ENCODE results near the gene LRRN2.

The LRRN2 gene

DNA sequence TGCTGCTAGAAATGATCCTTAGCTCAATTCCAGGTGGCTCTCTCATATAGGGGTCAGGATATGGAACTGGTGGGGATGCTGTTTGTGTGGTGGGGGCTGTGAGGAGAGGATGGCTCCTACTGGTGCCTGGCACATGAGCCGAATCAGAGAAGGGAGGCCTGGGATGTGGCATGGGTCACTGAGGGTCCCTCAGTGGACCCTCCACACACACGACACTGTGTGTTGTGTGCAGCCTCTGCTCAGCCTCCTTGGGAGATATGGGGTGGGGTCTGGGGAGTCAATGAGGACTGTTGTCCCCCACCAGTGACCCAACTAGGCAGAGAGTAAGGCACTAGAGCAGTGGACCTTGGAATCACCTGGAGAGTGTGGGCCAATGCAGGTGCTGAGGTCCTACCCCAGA lies 3.2 kb upstream of the LRRN2 start:
- DNase-seq, result no peak

DNA sequence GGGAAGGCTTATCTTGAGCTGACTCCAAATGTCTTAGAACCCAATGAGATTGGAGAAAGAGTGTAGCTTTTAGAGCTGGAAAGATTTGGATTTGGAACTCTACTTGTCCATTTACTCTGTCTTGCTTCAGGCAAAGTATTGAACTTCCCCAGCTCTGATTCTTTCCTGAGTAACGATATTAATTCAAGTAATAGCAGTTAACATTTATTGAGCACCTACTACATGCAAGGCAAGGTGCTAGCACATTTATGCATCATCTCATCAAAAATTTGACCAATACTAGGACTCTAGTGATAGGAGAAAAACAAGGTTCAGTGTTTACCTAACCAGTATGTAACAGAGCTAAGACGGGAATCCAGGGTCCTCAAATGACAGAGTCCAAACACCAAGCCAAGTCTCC lies 2.5 kb upstream of the LRRN2 start:
- no peak for DNase-seq

DNA sequence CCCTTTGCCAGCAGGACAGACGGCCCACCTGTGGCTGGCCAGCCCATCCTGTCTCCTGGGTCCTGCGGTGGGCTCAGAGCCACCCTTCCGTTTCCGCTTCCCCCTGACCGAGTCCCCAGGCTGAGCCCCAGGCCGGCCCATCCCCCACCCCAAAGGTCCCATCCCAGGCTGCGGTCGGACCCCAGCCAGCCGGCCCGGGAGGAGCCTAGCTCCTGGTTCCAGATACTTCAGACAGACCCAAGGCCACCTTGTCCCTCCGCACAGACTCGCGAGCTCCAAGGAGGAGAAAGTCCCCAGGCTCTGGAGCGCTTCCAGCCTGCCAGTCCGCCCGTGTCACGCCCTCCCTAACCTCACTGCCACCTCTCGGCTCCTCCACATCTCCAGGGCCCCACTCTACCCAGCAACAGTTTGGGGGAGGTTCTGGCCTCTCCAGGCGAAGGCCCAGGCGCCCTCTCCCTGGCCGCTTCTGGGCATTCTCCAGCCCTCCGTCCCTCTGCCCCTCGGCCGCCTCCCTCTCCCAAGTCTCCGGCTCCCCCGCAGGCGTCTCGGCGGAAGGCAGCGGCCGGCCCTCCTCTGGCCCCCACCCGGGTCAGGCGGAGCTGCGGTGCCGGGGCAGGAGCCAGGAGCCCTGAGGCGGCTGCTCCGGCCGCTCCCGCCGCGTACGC lies 835 bp downstream of the LRRN2 start:
- DNase-seq, result no peak

GRCh38 chr1:204684206-204684570 lies 1.4 kb downstream of the LRRN2 start:
- DNase-seq, result no peak

GRCh38 chr1:204683284-204684205 lies 2.0 kb downstream of the LRRN2 start:
- DNase-seq, result no peak

DNA sequence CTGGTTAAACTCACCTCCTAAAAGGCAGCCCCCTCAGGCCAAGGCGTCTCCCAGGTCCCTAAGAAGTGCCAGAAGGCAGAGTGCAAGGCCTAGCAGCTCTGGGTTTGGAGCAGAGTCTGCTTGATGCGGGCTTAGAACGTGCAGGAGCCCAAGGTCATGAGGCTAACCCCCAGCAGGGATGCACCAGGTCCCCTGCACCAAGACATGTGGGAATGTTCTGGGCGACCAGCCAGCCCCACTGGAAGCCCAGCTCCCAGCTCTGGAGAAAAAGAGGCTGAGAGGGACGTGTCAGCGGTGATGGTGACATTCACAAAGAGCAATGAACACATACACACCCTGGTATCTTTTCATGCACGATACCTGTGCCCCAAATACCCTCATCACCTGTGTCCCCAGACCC lies 5.1 kb downstream of the LRRN2 start:
- DNase-seq, result no peak

GRCh38 chr1:204680051-204680450 lies 5.5 kb downstream of the LRRN2 start:
- no peak for DNase-seq

DNA sequence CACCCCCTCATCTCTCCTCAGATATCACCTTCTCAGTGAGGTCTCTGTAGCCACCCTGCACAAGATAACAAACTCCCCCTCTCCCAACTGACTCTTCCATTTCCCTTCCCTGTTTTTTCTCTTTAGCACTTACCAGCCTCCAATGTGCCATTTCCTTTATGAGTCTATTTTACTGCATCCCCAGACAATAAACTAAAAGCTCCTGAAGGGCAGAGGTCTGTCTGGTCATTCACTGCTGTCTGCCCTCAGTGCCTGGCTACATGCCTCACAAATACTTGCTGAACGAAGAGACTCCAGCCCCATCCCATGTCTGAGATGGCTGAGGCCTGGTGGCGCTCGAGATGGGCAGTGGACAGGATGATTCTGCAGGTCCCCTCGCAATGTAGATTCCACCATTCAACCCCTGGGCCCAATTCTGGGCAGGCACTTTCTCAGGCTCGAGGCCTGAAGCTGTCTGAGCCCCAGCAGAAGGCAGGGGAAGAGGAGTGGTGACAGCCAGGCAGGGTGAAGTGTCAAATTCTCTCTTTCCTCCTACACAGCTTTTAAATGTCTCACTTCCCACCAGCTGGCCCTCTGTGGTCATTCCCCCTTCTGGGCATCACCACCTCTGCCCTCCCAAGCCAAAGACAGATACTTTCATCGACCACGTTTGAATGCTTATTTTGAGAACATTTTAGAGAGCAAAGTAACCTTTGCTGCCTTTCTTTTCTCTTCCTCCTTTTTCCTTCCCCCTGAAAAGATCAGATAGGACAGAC lies 6.6 kb downstream of the LRRN2 start:
- no peak for DNase-seq

GRCh38 chr1:204677864-204678263 lies 7.7 kb downstream of the LRRN2 start:
- no peak for DNase-seq

- DNase-seq, result no peak
These were observed 9.5 kb downstream of the LRRN2 start for GRCh38 chr1:204676043-204676442.

- no peak for DNase-seq
These were observed 11.5 kb downstream of the LRRN2 start for GRCh38 chr1:204673909-204674649.

- no peak for DNase-seq
These were observed 12.3 kb downstream of the LRRN2 start for GRCh38 chr1:204673209-204673608.

DNA sequence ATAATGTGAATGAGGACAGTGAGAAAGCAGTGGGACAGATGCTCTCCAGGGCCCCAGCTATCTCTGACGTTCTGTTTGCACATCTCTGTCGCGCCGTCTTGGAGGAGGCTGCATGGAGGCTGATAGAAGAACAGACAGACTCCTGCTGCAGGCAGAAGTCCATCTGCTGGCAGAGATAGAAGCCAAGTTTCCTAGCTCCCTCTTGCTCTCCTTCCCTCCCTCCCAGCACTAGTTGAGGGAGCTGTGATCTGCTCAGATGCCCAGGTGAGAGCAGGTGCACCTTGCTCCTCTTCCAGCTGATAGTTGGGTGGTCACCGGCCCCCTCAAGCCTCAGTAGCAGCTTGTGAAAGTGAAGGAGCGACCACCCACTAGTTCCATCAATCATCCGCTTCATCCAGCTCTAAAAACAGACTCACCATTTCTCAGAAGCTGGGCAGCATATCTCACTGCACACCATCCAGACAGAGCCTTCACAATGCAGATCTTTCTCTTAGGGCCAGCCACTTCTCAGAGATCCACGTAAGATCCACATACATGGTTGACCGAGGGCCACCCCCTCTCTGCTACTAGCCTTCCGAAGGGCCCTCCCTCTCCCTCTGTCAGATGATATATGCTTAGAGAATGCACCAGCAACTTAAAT lies 12.9 kb downstream of the LRRN2 start:
- no peak for DNase-seq

DNA sequence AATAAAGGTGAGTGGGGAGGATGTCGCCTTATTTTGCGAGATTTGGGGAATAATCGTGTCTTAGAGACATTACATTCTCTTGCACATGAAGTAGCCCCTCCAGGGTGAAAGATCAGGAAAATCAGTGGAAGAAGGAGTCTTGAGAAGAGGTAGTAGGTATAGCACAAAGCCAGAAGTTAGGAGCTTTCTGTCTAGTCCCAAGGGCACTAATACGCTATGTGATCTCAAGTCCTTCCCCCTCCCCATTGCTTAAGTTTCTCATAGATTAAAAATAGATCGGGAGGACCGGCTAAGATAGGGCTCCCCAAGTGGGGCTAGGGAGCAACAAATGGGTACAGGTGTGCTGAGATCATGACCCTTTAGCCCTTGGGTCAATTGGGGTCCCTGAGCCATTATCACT lies 13.5 kb downstream of the LRRN2 start:
- no peak for DNase-seq

- no peak for DNase-seq
These were observed 15.2 kb downstream of the LRRN2 start for GRCh38 chr1:204670152-204670927.

- DNase-seq, result no peak
These were observed 16.0 kb downstream of the LRRN2 start for GRCh38 chr1:204669579-204669978.

DNA sequence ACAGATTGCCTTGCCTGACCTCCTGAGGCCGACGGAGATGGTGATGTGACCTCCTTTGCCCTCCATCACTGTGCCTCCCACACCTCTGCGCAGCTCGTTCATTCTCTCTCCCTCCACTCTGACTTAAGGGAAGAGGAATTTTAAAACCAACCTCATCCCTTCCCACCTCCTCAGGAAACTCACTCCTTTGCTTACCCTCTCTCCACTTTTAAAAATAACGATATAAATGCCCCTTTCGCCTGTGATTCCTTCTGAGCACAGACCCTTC lies 21.2 kb downstream of the LRRN2 start:
- DNase-seq, result no peak

DNA sequence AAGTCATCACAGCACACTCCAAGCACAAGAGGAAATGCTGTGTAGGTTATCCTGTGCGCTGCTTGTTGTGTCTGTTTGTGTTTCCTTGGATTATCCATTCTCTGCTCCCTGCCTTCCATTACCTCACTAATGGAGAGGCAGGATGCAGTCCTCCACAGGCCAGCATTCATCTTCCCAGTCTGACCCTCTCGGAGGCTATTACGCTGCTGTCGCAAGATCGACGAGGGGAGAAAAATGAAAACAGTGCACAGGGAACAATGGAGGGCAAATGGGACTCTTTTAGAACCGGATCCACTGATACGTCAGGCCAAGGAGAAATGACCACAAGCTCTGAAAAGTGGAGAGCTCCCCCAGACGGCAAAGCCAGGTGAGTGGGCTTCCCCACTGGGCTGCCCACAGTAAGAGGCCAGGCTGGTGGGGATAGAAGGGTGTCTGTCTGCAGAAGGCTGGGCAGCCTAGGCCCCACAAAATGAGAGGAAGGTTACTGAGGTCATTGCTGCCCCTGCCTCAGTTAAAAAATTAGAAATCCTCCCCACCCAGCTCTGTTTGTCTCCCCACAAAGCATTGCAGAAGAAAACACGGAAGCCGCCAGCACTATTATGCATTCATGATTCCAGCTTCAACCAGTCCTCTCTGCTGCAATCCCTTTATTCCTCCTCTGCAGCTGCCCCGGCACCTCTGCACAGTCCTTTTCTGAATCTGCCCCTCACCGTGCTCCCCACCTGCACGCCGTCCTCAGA lies 21.7 kb downstream of the LRRN2 start:
- DNase-seq, result no peak

DNA sequence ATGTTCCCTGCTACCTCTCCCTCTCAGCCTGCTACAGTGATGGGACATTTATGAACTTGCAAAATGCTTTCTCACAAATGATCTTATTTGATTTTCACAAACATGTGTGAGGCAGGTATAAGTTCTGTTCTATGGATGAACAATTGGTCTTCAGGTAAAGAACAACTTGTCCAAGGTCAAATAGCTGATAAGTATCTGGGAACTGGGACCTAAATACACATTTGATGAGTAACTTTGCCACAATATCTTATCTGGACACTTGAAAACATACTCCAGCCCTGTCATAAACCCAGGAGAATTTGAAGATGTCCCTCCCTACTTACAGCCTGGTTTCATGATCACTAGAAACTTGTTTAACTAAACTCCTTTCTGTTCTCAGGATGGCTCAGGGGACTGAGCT lies 23.0 kb downstream of the LRRN2 start:
- no peak for DNase-seq

GRCh38 chr1:204660509-204660908 lies 25.0 kb downstream of the LRRN2 start:
- no peak for DNase-seq

- DNase-seq, result no peak
These were observed 26.5 kb downstream of the LRRN2 start for GRCh38 chr1:204659056-204659455.

Measured in inflammatory macrophage (primary cell).